Sigmoid colon (tissue), 7 donors: ENCODE measurements around the gene BRMS1. TPM values are rescaled to one million over a fixed set of nuclear protein-coding genes. Genes with fewer than 3 reads are reported as not detected.
A peak's percentile ranks its signal among the peaks of the same experiment; 100 is the strongest.

ENCODE experiments used
- DNase-seq: peaks from one replicate; pipeline ENCODE4 v3.0.0-alpha.2; 2019
- H3K27ac ChIP-seq, 4 donors: fragments of 200-600 bp; sonication (generic); one replicate each; pipeline ENCODE4 v1.5.1; 2016 to 2019; ENCODE audit warnings: mild to moderate bottlenecking in 1 of 4
- H3K27me3 ChIP-seq, 3 donors: fragments of 200-600 bp; sonication (generic); one replicate each; pipeline ENCODE4 v1.5.1; 2019; ENCODE audit warnings: mild to moderate bottlenecking in 1 of 3
- H3K36me3 ChIP-seq, 4 donors: fragments of 200-600 bp; sonication (generic); one replicate each; pipeline ENCODE4 v1.5.1; 2016 to 2019
- H3K4me1 ChIP-seq, 4 donors: fragments of 200-600 bp; sonication (generic); one replicate each; pipeline ENCODE4 v1.5.1; 2017 to 2019
- H3K4me3 ChIP-seq, 4 donors: fragments of 200-600 bp; sonication (generic); one replicate each; pipeline ENCODE4 v1.5.1; 2017 to 2019; ENCODE audit warnings: mild to moderate bottlenecking in 2 of 4, moderate library complexity in 1 of 4
- H3K9me3 ChIP-seq, 4 donors: fragments of 200-600 bp in 3 of 4; sonication (generic) in 3 of 4; one replicate each; pipeline versions ENCODE4 v1.5.1 to v1.6.1; 2013 to 2019
- CTCF ChIP-seq, 4 experiments: fragments of 450-650 bp in 3 of 4; fragments of 200-600 bp in 1 of 4; IDR thresholded peaks; one replicate each; pipeline ENCODE4 v1.5.1; 2016 to 2019; ENCODE audit warnings: antibody characterized with exemption in 4 of 4, mild to moderate bottlenecking in 3 of 4, moderate library complexity in 2 of 4
- EP300 ChIP-seq, 4 donors: sonication (generic); formaldehyde crosslinking; IDR thresholded peaks; one replicate each; pipeline ENCODE4 v1.6.1; 2017; ENCODE audit warnings: antibody characterized with exemption in 4 of 4
- POLR2A ChIP-seq, 2 donors: fragments of 450-650 bp; IDR thresholded peaks; one replicate each; pipeline ENCODE4 v1.6.1; 2016; ENCODE audit warnings: antibody characterized with exemption in 2 of 2, mild to moderate bottlenecking in 2 of 2, moderate library complexity in 2 of 2
- POLR2AphosphoS5 ChIP-seq, 4 donors: sonication (generic); formaldehyde crosslinking; IDR thresholded peaks; one replicate each; pipeline ENCODE4 v1.6.1; 2017; ENCODE audit warnings: antibody characterized with exemption in 4 of 4
- WGBS, 2 donors: extraction: QIAGEN DNeasy Blood & Tissue Kit; methylation state at CpG; one replicate each; pipeline ENCODE4 v1.1.7; 2013; 5-methylcytosine and 5-hydroxymethylcytosine counted together
- intact Hi-C: fragments of 100-400 bp; cut with DNase I; formaldehyde crosslinking; loops from one replicate; pipeline ENCODE4 v1.15.1; 2023
- polyA plus RNA-seq, 3 donors: library from polyadenylated mRNA; stranded (reverse); fragments of 200-250 nt; gene quantifications; one replicate each; pipeline ENCODE4 v1.2.3, GENCODE V29; 2013
- total RNA-seq, 4 donors: library from RNA; depleted of rRNA; stranded (reverse); fragments of >200 nt; gene quantifications; one replicate each; pipeline ENCODE4 v1.1.0, GENCODE V29; 2016
- donor health status: healthy with polysubstance abuse.
- donor health status: Bipolar disorder and iron deficiency.
- donor health status: healthy.

BRMS1 gene
- total and polyA plus RNA-seq, 7 donors, result 20.2 to 81.8 (median 36.2) TPM

- intact Hi-C loops, result no loop called here
- peak within 1 kb of the TSS; percentile 5 to 60 (median 44) for H3K27ac ChIP-seq
Measured at GRCh38 chr11:66371627-66372415, 26.9 kb upstream of the BRMS1 start, which contains the start of gene SLC29A2. Gene SLC29A2 (minus strand): TSS chr11:66371760. CDS start chr11:66371591, 169 bp downstream.

GRCh38 chr11:66369073-66369894, 24.4 kb upstream of the BRMS1 start:
- Histone ChIP-seq H3K4me3 (no peak overlapping the region), H3K36me3 (no peaks in the 10 kb centered on the region), H3K27ac (no peak overlapping the region), H3K27me3 (peaks cover 10 to 46% (median 35%) of the 10 kb centered on the region in 3 donors), H3K4me1 (peaks cover 0 to 20% (median 18%) of the 10 kb centered on the region in 4 donors), H3K9me3 (no peaks in the 10 kb centered on the region)
- TF ChIP-seq POLR2AphosphoS5 (IDR thresholded peaks at IDR 0.05) (no peak), EP300 (IDR thresholded peaks at IDR 0.05) (no peak), CTCF (IDR thresholded peaks at IDR 0.05) (no peak), POLR2A (IDR thresholded peaks at IDR 0.05) (no peak)
- WGBS, 2 donors, result 89 to 90% methylated on average over 25 of the region's 25 CpGs
- intact Hi-C loops, result no loop called here
- no peak for DNase-seq

More at GRCh38 chr11:66371627-66372415, 26.9 kb upstream of the BRMS1 start, which contains the start of gene SLC29A2:
- 1% methylated on average over 72 of the region's 72 CpGs for WGBS, 2 donors
- Histone ChIP-seq H3K4me1 (peaks cover 0 to 20% (median 18%) of the 10 kb centered on the region in 4 donors), H3K4me3 (peak within 1 kb of the TSS; percentile 52 to 72 (median 62)), H3K36me3 (no peaks in the 10 kb centered on the region), H3K27me3 (peaks cover 10 to 66% (median 39%) of the 10 kb centered on the region in 3 donors), H3K9me3 (no peaks in the 10 kb centered on the region)
- TF ChIP-seq POLR2A (IDR thresholded peaks at IDR 0.05), result peak in 1 of 2 donors; percentile 5
- TF ChIP-seq POLR2AphosphoS5 (IDR thresholded peaks at IDR 0.05), result no peak
- no peak for TF ChIP-seq CTCF (IDR thresholded peaks at IDR 0.05)
- no peak for TF ChIP-seq EP300 (IDR thresholded peaks at IDR 0.05)
- no peak for DNase-seq

- no peak overlapping the region for H3K4me3 ChIP-seq
- no peak for TF ChIP-seq CTCF (IDR thresholded peaks at IDR 0.05)
- H3K27ac ChIP-seq, result no peak overlapping the region
- WGBS, 2 donors, result 89 to 92% methylated on average over 6 of the region's 6 CpGs
- intact Hi-C loops, result no loop called here
- no peaks in the 10 kb centered on the region for H3K9me3 ChIP-seq
- DNase-seq, result no peak
- H3K27me3 ChIP-seq, result peaks cover 10 to 38% (median 28%) of the 10 kb centered on the region in 3 donors
- H3K36me3 ChIP-seq, result no peaks in the 10 kb centered on the region
- peaks cover 0 to 20% (median 18%) of the 10 kb centered on the region in 4 donors for H3K4me1 ChIP-seq
Measured at GRCh38 chr11:66368484-66368883, 23.6 kb upstream of the BRMS1 start.

- intact Hi-C loops, result no loop called here
- Histone ChIP-seq H3K27ac (no peak overlapping the region), H3K27me3 (peaks cover 4 to 31% (median 21%) of the 10 kb centered on the region in 3 donors), H3K4me1 (peaks cover 0 to 20% (median 18%) of the 10 kb centered on the region in 4 donors), H3K4me3 (no peak overlapping the region), H3K36me3 (no peaks in the 10 kb centered on the region), H3K9me3 (no peaks in the 10 kb centered on the region)
- 89 to 95% methylated on average over 15 of the region's 15 CpGs for WGBS, 2 donors
- DNase-seq, result no peak
- TF ChIP-seq CTCF (IDR thresholded peaks at IDR 0.05) (no peak), POLR2A (IDR thresholded peaks at IDR 0.05) (no peak), EP300 (IDR thresholded peaks at IDR 0.05) (no peak), POLR2AphosphoS5 (IDR thresholded peaks at IDR 0.05) (no peak)
Measured at GRCh38 chr11:66367561-66368312, 22.8 kb upstream of the BRMS1 start.
